IMR-90 (cell line): Measurements from ENCODE around the gene IGF1. TPM values are rescaled to one million over a fixed set of nuclear protein-coding genes. Genes with fewer than 3 reads are reported as not detected.

ENCODE experiments used
- ATAC-seq: fragments of 200-7000 bp; cut with Tn5 transposase; 2 replicates; pipeline ENCODE4 v1.9.1; 2020; ENCODE audit warnings: low read depth, mild to moderate bottlenecking, moderate library complexity
- BruUV-seq: library from RNA; stranded (reverse); fragments of 400-500 nt; replicated peaks from 2 replicates; lab custom pipeline; 2021; lab: Mats Ljungman, UMichigan
- CTCF ChIA-PET: fragments of 300-600 bp; formaldehyde crosslinking; extraction: SDS; loops from one replicate; lab custom pipeline; 2021; ENCODE audit warnings: antibody characterized with exemption; lab: Yijun Ruan, JAX
- POLR2A ChIA-PET: fragments of 300-600 bp; sonication (Branson Sonifier 250); formaldehyde crosslinking; loops from one replicate; lab custom pipeline; 2022; ENCODE audit warnings: antibody characterized with exemption; ENCODE audit not compliant: unreplicated experiment; lab: Charles Lee
- DNase-seq: peaks from one replicate; pipeline ENCODE4 v3.0.0; 2013
- H2AFZ ChIP-seq: replicated peaks from 2 replicates; pipeline ENCODE3; 2013; ENCODE audit warnings: low read length, mild to moderate bottlenecking; ENCODE audit not compliant: poor library complexity
- H2AK5ac ChIP-seq: 2 replicates; pipeline ENCODE4 v1.6.1; 2013; ENCODE audit warnings: low read depth, low read length, inconsistent platforms
- H2AK9ac ChIP-seq: replicated peaks from 2 replicates; pipeline ENCODE3; 2013; ENCODE audit warnings: mild to moderate bottlenecking, low read depth, low read length, moderate library complexity; ENCODE audit not compliant: poor library complexity
- H2BK120ac ChIP-seq: 2 replicates; pipeline ENCODE4 v1.6.1; 2013; ENCODE audit warnings: low read depth, low read length, inconsistent platforms
- H2BK15ac ChIP-seq: 3 replicates; pipeline ENCODE4 v1.6.1; 2013; ENCODE audit warnings: low read depth, low read length, inconsistent platforms
- H2BK20ac ChIP-seq: 2 replicates; pipeline ENCODE4 v1.6.1; 2013; ENCODE audit warnings: low read depth, mild to moderate bottlenecking, inconsistent platforms, low read length, moderate library complexity
- H2BK5ac ChIP-seq: 2 replicates; pipeline ENCODE4 v1.6.1; 2013; ENCODE audit warnings: mild to moderate bottlenecking, low read depth, low read length, inconsistent platforms; ENCODE audit not compliant: poor library complexity, severe bottlenecking
- H3K14ac ChIP-seq: replicated peaks from 2 replicates; pipeline ENCODE4 v1.6.1; 2013; ENCODE audit warnings: low read depth, low read length, inconsistent platforms
- H3K18ac ChIP-seq: 2 replicates; pipeline ENCODE4 v1.6.1; 2013; ENCODE audit warnings: low read depth, low read length, control low read depth
- H3K23ac ChIP-seq: 2 replicates; pipeline ENCODE4 v1.6.1; 2013; ENCODE audit warnings: low read depth, low read length, inconsistent platforms
- H3K27ac ChIP-seq: 2 replicates; pipeline ENCODE4 v1.5.1; 2013; ENCODE audit warnings: mild to moderate bottlenecking, control low read depth, low read length; ENCODE audit not compliant: insufficient read depth
- H3K27me3 ChIP-seq: 2 replicates; pipeline ENCODE4 v1.6.1; 2013; ENCODE audit warnings: low read length; ENCODE audit not compliant: control insufficient read depth, insufficient read depth
- H3K36me3 ChIP-seq: 2 replicates; pipeline ENCODE4 v1.6.1; 2013; ENCODE audit warnings: low read length, mixed read lengths; ENCODE audit not compliant: control insufficient read depth, insufficient read depth
- H3K4ac ChIP-seq: 2 replicates; pipeline ENCODE4 v1.6.1; 2013; ENCODE audit warnings: low read depth, low read length, inconsistent platforms
- H3K4me1 ChIP-seq: 2 replicates; pipeline ENCODE4 v1.6.1; 2013; ENCODE audit warnings: low read length, mixed read lengths; ENCODE audit not compliant: control insufficient read depth, insufficient read depth
- H3K4me2 ChIP-seq: 2 replicates; pipeline ENCODE4 v1.6.1; 2013; ENCODE audit warnings: low read depth, mild to moderate bottlenecking, control low read depth, low read length, moderate library complexity
- H3K4me3 ChIP-seq: 2 replicates; pipeline ENCODE4 v1.5.1; 2013; ENCODE audit warnings: low read depth, mild to moderate bottlenecking, control low read depth, low read length, moderate library complexity; ENCODE audit not compliant: insufficient read depth
- H3K56ac ChIP-seq: 2 replicates; pipeline ENCODE4 v1.6.1; 2013; ENCODE audit warnings: low read length, inconsistent platforms; ENCODE audit not compliant: insufficient read depth; ENCODE audit errors: extremely low read depth
- H3K79me1 ChIP-seq, 2 experiments: 2 replicates each; pipeline ENCODE4 v1.6.1; 2013; ENCODE audit warnings: low read length in 2 of 2, inconsistent platforms in 1 of 2, low read depth in 1 of 2
- H3K9ac ChIP-seq: 2 replicates; pipeline ENCODE4 v1.6.1; 2013; ENCODE audit warnings: low read depth, low read length, control low read depth
- H3K9me1 ChIP-seq: 2 replicates; pipeline ENCODE4 v1.6.1; 2013; ENCODE audit warnings: low read length, inconsistent platforms; ENCODE audit not compliant: insufficient read depth
- H3K9me3 ChIP-seq: 2 replicates; pipeline ENCODE4 v1.6.1; 2013; ENCODE audit warnings: low read length; ENCODE audit not compliant: control insufficient read depth, insufficient read depth
- H4K20me1 ChIP-seq: 2 replicates; pipeline ENCODE4 v1.6.1; 2013; ENCODE audit warnings: low read length, inconsistent platforms; ENCODE audit not compliant: insufficient read depth
- H4K5ac ChIP-seq: 2 replicates; pipeline ENCODE4 v1.6.1; 2013; ENCODE audit warnings: mild to moderate bottlenecking, low read depth, low read length, control low read depth
- H4K8ac ChIP-seq, 2 experiments: 2 replicates each; pipeline ENCODE4 v1.6.1; 2013; ENCODE audit warnings: low read depth in 2 of 2, low read length in 2 of 2, control low read depth in 1 of 2, inconsistent platforms in 1 of 2
- H4K91ac ChIP-seq: 2 replicates; pipeline ENCODE4 v1.6.1; 2013; ENCODE audit warnings: low read depth, low read length, inconsistent platforms; ENCODE audit not compliant: insufficient read depth
- BHLHE40 ChIP-seq: fragments of 150-350 bp; IDR thresholded peaks from 2 replicates; pipeline ENCODE4 v1.6.1; 2016; ENCODE audit warnings: mild to moderate bottlenecking, low read depth, low read length
- CEBPB ChIP-seq: IDR thresholded peaks from 2 replicates; pipeline ENCODE4 v1.6.1; 2012; ENCODE audit warnings: low read depth, low read length, improper control_type of control experiment
- CHD1 ChIP-seq: IDR thresholded peaks from 2 replicates; pipeline ENCODE4 v1.6.1; 2012; ENCODE audit warnings: low read depth, low read length, improper control_type of control experiment
- FOS ChIP-seq: fragments of 150-350 bp; IDR thresholded peaks from 2 replicates; pipeline ENCODE4 v1.6.1; 2016; ENCODE audit warnings: low read depth, low read length
- MAFK ChIP-seq: IDR thresholded peaks from 2 replicates; pipeline ENCODE4 v1.6.1; 2012; ENCODE audit warnings: low read depth, low read length, improper control_type of control experiment
- MAZ ChIP-seq: IDR thresholded peaks from 2 replicates; pipeline ENCODE4 v1.6.1; 2012; ENCODE audit warnings: low read depth, mild to moderate bottlenecking, low read length, improper control_type of control experiment, moderate library complexity, borderline replicate concordance
- MXI1 ChIP-seq: IDR thresholded peaks from 2 replicates; pipeline ENCODE4 v1.6.1; 2012; ENCODE audit warnings: low read depth, mild to moderate bottlenecking, low read length, moderate library complexity, borderline replicate concordance
- NFE2L2 ChIP-seq: fragments of 150-350 bp; IDR thresholded peaks from 2 replicates; pipeline ENCODE4 v1.6.1; 2016; ENCODE audit warnings: low read depth, mild to moderate bottlenecking, low read length
- POLR2A ChIP-seq: IDR thresholded peaks from 2 replicates; pipeline ENCODE4 v1.6.1; 2012; ENCODE audit warnings: mild to moderate bottlenecking, low read depth, low read length
- RAD21 ChIP-seq: IDR thresholded peaks from 2 replicates; pipeline ENCODE4 v1.6.1; 2012; ENCODE audit warnings: low read length, improper control_type of control experiment
- RCOR1 ChIP-seq: IDR thresholded peaks from 2 replicates; pipeline ENCODE4 v1.6.1; 2012; ENCODE audit warnings: mild to moderate bottlenecking, low read length, improper control_type of control experiment; ENCODE audit not compliant: insufficient replicate concordance
- RFX5 ChIP-seq: IDR thresholded peaks from 2 replicates; pipeline ENCODE4 v1.8.0; 2012; ENCODE audit warnings: low read depth, mild to moderate bottlenecking, low read length, moderate library complexity
- SMC3 ChIP-seq: fragments of 150-350 bp; IDR thresholded peaks from 2 replicates; pipeline ENCODE4 v1.6.1; 2016; ENCODE audit warnings: low read depth, mild to moderate bottlenecking, antibody characterized with exemption, low read length, moderate library complexity
- WGBS, 2 experiments: methylation state at CpG; one replicate each; pipeline versions ENCODE4 v1.1.5 to v1.1.7; 2013; ENCODE audit warnings: missing lambda C conversion rate in 2 of 2; ENCODE audit not compliant: insufficient read length in 1 of 2; ENCODE audit errors: extremely low coverage in 2 of 2; 5-methylcytosine and 5-hydroxymethylcytosine counted together
- dilution Hi-C: fragments of 300-500 bp; cut with HindIII; formaldehyde crosslinking; loops from one replicate; pipeline ENCODE4 v1.14.3; 2018; ENCODE audit warnings: low sequenced_read_pairs; ENCODE audit not compliant: unreplicated experiment
- in situ Hi-C: fragments of 300-500 bp; cut with MboI; formaldehyde crosslinking; loops from 3 replicates; pipeline ENCODE4 v1.14.3; 2019; ENCODE audit warnings: low sequenced_read_pairs, inconsistent platforms, mixed read lengths
- intact Hi-C: fragments of 100-400 bp; cut with micrococcal nuclease; formaldehyde crosslinking; loops from 2 replicates; pipeline ENCODE4 v1.10.0; 2022
- polyA plus RNA-seq, 3 experiments: library from polyadenylated mRNA; depleted of rRNA; stranded (reverse); fragments of >200 nt; gene quantifications; 2 replicates each; pipeline ENCODE4 v1.2.3, GENCODE V29; 2012; ENCODE audit warnings: low replicate concordance in 1 of 3
- total RNA-seq: library from RNA; depleted of rRNA; stranded (reverse); fragments of >200 nt; gene quantifications from 2 replicates; pipeline ENCODE4 v1.2.3, GENCODE V29; 2012
- TF ChIP-seq, protein P1 (sequence below): conservative IDR thresholded peaks from 2 replicates; pipeline ENCODE4 v1.5.1; 2012; ENCODE audit warnings: mild to moderate bottlenecking, low read depth, low read length, improper control_type of control experiment
- TF ChIP-seq, protein P2 (sequence below): fragments of 150-350 bp; IDR thresholded peaks from 2 replicates; pipeline ENCODE4 v1.6.1; 2016; ENCODE audit warnings: low read depth, mild to moderate bottlenecking, low read length, moderate library complexity, borderline replicate concordance
- TF ChIP-seq, protein P3 (sequence below): fragments of 150-350 bp; IDR thresholded peaks from 2 replicates; pipeline ENCODE4 v1.6.1; 2017; ENCODE audit warnings: mild to moderate bottlenecking, antibody characterized with exemption, low read length, low read depth

The IGF1 gene
- total and polyA plus RNA-seq, 2 of the 4 experiments (the other 2 are of a cell fraction): under 0.01 to 0.12 TPM

GRCh38 chr12:102497743-102498142, 17.4 kb upstream of the IGF1 start:
- H4K91ac ChIP-seq: no peak overlapping the region
- no peak overlapping the region for H2AK5ac ChIP-seq
- POLR2A ChIA-PET: no interaction called here
- no peak overlapping the region for H3K4me2 ChIP-seq
- H2BK15ac ChIP-seq: no peak overlapping the region
- intact Hi-C loops (no loop called here), in situ Hi-C loops (loop anchor here (25.0 kb wide), 2 partner anchors 185 to 560 kb away; no protein-coding TSS in a partner anchor), dilution Hi-C loops (no loop called here)
- BruUV-seq: no TSS peak
- CTCF ChIA-PET: interaction anchor here (2.0 kb wide), 1 partner anchor 13 kb away, joined by 7 read pairs; no protein-coding TSS in a partner anchor
- no peak overlapping the region for H2BK120ac ChIP-seq
- ATAC-seq (no peak), DNase-seq (no peak)
- no peak overlapping the region for H3K27ac ChIP-seq
- no peak overlapping the region for H3K56ac ChIP-seq
- no peaks in the 10 kb centered on the region for H4K20me1 ChIP-seq
- H3K9me3 ChIP-seq: 0 out of 2 replicates have a peak, but pooled peaks cover 2% of the 10 kb centered on the region
- no peak for TF ChIP-seq POLR2A
- TF ChIP-seq RFX5: no peak
- no peak for TF ChIP-seq MXI1
- TF ChIP-seq, protein P1, sequence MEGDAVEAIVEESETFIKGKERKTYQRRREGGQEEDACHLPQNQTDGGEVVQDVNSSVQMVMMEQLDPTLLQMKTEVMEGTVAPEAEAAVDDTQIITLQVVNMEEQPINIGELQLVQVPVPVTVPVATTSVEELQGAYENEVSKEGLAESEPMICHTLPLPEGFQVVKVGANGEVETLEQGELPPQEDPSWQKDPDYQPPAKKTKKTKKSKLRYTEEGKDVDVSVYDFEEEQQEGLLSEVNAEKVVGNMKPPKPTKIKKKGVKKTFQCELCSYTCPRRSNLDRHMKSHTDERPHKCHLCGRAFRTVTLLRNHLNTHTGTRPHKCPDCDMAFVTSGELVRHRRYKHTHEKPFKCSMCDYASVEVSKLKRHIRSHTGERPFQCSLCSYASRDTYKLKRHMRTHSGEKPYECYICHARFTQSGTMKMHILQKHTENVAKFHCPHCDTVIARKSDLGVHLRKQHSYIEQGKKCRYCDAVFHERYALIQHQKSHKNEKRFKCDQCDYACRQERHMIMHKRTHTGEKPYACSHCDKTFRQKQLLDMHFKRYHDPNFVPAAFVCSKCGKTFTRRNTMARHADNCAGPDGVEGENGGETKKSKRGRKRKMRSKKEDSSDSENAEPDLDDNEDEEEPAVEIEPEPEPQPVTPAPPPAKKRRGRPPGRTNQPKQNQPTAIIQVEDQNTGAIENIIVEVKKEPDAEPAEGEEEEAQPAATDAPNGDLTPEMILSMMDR: no peak
- TF ChIP-seq FOS: no peak
- TF ChIP-seq RCOR1: no peak
- no peak for TF ChIP-seq MAFK
- TF ChIP-seq NFE2L2: no peak
- TF ChIP-seq BHLHE40: no peak
- TF ChIP-seq, protein P2, sequence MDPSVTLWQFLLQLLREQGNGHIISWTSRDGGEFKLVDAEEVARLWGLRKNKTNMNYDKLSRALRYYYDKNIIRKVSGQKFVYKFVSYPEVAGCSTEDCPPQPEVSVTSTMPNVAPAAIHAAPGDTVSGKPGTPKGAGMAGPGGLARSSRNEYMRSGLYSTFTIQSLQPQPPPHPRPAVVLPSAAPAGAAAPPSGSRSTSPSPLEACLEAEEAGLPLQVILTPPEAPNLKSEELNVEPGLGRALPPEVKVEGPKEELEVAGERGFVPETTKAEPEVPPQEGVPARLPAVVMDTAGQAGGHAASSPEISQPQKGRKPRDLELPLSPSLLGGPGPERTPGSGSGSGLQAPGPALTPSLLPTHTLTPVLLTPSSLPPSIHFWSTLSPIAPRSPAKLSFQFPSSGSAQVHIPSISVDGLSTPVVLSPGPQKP: no peak
- no peak for TF ChIP-seq SMC3
- TF ChIP-seq MAZ: no peak
- no peak for TF ChIP-seq CEBPB
- TF ChIP-seq, protein P3, sequence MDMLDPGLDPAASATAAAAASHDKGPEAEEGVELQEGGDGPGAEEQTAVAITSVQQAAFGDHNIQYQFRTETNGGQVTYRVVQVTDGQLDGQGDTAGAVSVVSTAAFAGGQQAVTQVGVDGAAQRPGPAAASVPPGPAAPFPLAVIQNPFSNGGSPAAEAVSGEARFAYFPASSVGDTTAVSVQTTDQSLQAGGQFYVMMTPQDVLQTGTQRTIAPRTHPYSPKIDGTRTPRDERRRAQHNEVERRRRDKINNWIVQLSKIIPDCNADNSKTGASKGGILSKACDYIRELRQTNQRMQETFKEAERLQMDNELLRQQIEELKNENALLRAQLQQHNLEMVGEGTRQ: no peak
- no peak for TF ChIP-seq RAD21
- no peak for TF ChIP-seq CHD1
- H4K8ac ChIP-seq: no peak overlapping the region
- no peak overlapping the region for H2BK5ac ChIP-seq
- H3K36me3 ChIP-seq: no peaks in the 10 kb centered on the region
- H3K4me1 ChIP-seq: no peaks in the 10 kb centered on the region
- no peak overlapping the region for H3K18ac ChIP-seq
- no peaks in the 10 kb centered on the region for H3K79me1 ChIP-seq
- H3K14ac ChIP-seq: no peak overlapping the region
- H3K23ac ChIP-seq: no peak overlapping the region
- H3K4me3 ChIP-seq: no peak overlapping the region
- no peak overlapping the region for H3K9ac ChIP-seq
- no CpG with 5 or more reads among the region's 1 CpG for WGBS, 2 experiments
- H2AK9ac ChIP-seq: no peak overlapping the region
- no peaks in the 10 kb centered on the region for H3K9me1 ChIP-seq
- no peak overlapping the region for H2BK20ac ChIP-seq
- H2AFZ ChIP-seq: no peak overlapping the region
- H3K27me3 ChIP-seq: no peaks in the 10 kb centered on the region
- no peak overlapping the region for H4K5ac ChIP-seq
- no peak overlapping the region for H3K4ac ChIP-seq
